ENCODE data around the gene KANK2. TPM values are rescaled to one million over a fixed set of nuclear protein-coding genes. Genes with fewer than 3 reads are reported as not detected.
A peak's percentile ranks its signal among the peaks of the same experiment; 100 is the strongest.

The KANK2 gene
- 317 and 438 TPM in 2 replicates for total RNA-seq
- polyA plus RNA-seq (2012) = 337 TPM

DNA sequence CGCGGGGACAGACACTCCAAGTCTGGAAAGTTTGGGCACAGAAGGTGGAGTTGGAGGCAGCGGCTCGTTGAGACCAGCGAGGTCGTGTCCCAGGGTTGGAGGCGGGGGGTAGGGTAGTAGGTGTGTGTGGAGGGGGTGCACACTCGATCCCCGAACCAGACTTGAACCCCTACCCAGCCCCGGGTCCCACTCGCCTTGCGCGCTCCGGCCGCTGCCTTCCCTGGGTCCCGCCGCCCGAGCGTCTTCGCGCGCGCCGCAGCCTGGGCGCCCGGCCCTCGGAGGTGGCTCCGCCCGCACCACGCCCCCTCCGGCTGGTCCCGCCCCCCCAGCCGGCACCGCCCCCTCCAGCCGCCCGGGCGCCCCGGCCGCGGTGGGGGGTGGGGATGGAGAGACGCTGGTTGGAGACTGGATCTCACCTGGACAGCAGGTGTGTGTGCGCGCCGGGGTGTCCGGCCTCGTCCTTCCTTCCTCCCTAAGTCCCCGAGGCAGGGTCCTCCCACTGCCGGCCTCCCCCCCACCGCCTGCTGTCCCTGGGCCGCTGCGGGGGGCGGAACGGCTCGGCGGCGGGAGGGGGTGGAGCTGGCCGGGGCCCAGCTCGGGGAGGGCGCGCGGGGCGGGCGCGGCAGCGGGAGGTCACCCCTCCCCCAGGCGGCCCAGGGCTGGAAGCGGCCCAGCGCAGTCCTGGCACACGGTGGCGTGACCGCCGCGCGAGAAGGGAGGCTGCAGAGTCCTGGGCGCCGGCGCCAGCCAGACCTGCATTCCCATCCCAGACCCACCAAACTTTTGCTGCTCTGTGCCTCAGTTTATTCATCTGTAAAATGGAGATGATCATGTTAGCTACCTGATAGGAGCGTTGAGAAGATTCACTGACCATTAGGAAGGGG, at the start of gene KANK2:
Gene KANK2 (minus strand): TSS at position 255 of the 884 bp plus-strand sequence. CDS start 3,034 bp downstream, outside the sequence.
- peak; percentile 82 for DNase-seq (ENCODE audit: low read depth)

DNA sequence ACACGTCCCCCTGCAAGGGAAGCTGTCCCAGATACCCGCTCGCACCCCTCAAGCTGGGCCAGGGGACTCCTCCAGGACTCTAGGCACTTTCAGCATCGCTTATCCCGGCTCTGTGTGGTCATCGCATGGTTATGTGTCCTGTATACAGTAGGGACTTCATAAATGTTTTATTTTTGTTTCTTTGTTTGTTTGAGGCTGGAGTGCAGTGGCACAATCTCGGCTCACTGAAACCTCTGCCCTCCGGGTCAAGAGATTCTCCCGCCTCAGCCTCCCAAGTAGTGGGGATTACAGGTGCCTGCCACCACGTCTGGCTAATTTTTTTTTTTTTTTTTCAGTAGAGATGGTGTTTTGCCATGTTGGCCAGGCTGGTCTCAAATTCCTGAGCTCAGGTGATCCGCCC, 49.6 kb upstream of the KANK2 start:
- no peak for DNase-seq (ENCODE audit: low read depth)

DNA sequence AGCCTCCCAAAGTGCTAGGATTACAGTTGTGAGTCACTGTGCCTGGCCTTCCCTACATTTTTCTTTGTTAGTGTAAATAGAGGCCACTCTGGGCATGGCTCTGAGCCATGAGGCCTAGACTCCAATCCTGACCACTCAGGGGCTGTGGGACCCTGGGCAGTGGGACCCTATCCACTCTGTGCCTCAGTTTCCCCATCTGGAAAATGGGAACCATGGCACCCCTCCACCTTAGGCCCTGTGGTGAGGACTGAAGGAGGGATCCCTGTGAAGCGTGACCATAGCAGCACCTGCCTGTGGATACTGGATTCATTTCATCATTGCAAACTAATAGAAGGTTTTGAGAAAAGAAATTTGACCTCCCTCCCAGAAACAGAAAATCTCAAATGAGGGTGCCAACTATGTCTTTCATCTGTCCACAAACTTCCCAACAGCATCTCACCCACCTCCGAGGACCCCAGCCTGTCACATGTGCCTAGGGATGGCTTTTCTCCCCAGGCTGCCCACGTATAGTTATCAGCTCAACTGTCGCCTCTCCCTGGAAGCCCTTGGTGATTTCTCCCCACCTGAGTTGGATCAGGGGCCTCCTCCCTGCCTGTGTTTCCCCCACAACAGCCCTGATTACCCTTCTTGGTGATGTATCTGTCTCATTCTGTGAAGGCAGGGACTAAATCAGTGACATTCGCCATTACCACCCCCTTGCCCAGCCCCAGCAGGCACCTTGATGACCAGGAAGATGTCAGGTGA, 47.7 kb upstream of the KANK2 start:
- no peak for DNase-seq (ENCODE audit: low read depth)

DNA sequence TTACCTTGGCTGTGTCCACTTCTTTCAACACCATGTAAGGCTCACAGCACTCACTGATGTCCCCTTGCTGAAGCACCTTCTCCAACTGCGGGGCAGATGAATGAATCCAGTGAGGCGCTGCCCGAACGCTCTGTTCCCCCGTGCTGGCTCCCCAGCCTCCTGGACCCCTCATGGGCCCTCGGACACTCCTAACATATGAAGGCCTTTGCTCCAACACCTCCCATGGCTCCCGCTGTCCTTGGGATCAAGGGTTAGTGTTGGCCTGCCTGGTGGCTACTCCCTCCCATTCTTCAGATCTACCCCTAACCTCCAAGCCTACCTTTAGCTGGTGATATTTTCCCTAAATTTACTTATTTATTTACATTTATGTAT, 46.4 kb upstream of the KANK2 start:
- DNase-seq (ENCODE audit: low read depth) = no peak

DNA sequence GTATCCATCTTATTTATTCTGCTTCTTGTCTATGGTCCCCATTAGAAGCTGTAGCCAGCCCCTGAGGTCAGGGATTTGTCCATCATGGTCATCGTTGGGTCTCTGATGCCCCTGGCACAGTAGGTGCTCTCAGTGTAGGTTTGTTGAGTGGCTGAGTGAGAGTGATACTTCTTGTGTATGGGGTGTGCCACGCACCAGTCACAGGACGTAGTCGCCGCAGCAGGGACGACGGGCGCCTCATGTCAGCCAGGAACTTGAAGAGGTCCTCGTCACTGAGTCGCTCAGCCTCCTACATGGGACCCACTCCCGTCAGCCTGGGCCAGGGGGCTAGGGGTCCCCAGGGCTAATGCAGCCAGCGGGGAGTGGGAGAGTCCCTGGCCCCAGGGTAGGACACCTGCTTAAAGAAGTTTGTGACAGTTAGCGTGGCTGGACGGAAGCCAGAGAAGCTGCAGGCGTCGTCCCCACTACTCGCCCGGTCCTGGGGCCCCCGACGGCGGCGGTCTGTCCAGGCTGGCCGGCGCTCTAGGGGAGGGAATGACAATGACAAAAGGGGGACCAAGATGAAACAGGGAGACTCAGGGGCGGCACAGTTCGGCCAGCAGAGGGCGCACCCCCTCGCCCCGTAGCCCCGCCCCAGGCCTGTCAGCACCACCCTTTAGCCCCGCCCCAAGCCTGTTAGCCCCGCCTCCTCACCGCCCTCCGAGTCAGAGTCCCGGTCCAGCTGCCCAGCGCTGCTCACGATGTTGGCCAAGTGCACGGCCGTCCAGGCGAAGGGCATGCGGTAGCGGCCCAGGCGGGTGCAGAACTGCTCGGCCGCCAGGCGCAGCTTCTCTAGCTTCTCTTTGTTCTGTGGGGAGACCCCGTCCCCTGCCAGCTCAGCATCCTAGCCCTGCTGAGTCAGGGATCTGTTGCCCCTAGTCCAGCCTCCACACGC, 45.8 kb upstream of the KANK2 start:
- DNase-seq (ENCODE audit: low read depth) = peak; percentile 65

DNA sequence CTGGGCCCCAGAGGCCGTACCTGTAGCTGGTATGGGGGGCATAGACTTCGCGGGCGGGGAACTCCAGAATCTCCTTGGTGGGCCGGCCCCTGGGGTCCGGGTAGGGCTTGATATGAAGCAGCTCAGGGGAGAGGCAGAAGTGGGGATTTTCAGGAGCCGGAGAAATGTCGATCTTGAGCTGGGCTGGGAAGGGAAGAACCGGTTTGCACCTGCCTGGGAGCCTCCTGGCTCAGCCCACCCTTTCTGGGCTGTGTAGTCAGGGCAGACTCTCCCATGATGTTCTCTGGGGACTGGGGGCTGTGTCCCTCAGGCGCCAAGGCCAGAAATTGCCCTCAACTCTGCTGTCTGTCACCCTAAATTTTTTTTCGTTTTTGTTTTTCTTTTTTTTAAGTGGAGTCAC, 44.7 kb upstream of the KANK2 start:
- no peak for DNase-seq (ENCODE audit: low read depth)

DNA sequence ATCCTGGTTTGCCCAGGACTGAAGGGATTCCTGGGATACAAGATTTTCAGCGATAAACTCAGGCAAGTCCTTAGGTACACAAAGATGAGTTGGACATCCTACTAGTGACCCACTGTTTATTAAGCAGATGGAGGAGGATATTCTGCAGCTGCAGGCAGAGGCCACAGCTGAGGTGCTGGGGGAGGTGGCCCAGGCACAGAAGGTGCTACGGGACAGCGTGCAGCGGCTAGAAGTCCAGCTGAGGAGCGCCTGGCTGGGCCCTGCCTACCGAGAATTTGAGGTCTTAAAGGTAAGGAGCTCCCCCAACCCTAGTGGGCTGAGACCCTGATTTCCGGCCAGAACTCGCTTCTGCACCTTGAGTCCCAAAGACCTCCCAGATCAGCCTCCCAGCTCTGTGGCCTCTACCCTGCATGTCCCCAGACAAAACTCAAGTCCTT, 42.7 kb upstream of the KANK2 start:
- DNase-seq (ENCODE audit: low read depth) = no peak

DNA sequence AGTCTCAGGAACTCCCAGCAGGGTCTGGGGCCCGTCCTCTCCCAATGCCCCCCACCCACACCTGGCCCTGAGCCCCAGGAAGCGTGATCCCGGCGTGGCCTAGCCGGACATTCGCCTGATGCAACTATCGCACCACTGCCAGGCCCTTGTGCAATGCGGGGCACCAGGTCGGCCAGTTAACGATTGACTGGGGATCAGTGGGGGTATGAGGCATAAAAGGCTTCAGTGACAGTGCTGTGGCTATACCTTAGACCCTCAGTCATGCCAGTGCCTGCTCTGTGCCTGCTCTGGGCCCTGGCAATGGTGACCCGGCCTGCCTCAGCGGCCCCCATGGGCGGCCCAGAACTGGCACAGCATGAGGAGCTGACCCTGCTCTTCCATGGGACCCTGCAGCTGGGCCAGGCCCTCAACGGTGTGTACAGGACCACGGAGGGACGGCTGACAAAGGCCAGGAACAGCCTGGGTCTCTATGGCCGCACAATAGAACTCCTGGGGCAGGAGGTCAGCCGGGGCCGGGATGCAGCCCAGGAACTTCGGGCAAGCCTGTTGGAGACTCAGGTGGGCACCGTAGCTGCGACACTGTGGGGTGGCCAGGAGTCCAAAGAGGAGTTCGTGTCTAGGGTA, 42.1 kb upstream of the KANK2 start, which contains the start of gene ANGPTL8:
Gene ANGPTL8 (plus strand): TSS at position 243 of the 624 bp plus-strand sequence. CDS start 19 bp downstream, at position 262.
- DNase-seq (ENCODE audit: low read depth) = no peak

DNA sequence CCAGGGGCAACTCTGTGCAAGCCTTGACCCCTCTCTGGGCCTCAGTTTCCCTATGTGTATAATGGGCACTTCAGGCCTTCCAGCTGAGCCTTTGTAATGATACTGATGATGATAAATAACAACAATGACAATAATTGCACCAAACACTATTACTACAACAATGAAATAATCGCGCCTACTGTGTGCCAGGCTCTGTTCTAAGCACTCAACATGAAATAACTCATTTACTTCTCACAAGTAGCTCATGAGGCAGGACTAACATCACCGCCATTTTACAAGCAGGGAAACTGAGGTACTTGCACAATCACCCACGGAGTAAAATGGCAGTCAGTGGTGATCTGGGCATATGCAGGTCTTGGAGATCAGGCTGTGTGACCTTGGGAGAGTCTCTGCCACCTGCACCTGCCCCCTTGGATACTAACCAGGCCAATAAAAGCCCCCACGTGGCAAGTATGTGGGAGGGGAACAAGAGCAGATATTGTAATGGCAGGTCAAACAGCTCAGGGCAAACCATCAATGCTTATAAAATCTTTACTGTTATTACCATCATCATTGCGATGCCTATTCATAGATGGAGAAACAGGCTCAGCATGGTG, 41.5 kb upstream of the KANK2 start:
- no peak for DNase-seq (ENCODE audit: low read depth)

DNA sequence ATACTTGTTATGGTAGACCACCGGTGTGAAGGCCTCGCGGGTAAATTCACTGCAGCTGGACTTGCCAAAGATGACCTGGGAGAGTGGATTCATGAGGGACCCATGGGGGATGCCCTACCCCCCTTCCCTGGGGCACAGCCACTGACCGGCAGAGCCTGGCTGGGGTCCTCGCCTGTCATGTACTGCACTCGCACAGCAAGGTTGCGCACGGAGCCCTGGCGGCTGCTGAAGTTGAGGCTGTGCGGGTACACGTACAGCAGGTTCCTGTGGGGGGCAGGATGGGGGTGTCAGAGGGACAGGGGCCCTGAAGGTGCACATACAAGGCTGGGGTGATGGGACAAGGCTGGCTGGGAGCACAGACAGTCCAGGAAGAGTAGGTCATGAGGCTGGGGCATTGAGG, 40.7 kb upstream of the KANK2 start:
- DNase-seq (ENCODE audit: low read depth) = no peak

DNA sequence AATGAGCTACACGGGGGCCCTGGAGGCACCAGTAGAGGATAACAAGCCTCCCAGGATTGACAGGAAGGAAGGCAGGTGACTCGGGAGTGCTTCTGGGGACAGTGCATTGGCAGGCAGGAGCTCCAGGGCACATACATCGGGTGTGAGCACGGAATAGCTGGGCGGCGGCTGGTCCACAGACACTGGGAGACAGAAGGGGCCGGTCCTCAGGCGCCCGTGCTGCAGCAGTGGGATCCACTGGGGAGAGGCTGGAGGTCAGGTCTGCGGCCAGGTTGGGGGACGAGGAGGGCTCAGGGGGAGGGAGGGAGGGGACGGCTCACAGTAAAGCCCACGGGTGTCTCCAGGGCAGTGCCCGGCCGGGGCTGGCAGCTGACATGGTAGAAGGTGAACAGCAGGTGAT, 40.0 kb upstream of the KANK2 start:
- no peak for DNase-seq (ENCODE audit: low read depth)

DNA sequence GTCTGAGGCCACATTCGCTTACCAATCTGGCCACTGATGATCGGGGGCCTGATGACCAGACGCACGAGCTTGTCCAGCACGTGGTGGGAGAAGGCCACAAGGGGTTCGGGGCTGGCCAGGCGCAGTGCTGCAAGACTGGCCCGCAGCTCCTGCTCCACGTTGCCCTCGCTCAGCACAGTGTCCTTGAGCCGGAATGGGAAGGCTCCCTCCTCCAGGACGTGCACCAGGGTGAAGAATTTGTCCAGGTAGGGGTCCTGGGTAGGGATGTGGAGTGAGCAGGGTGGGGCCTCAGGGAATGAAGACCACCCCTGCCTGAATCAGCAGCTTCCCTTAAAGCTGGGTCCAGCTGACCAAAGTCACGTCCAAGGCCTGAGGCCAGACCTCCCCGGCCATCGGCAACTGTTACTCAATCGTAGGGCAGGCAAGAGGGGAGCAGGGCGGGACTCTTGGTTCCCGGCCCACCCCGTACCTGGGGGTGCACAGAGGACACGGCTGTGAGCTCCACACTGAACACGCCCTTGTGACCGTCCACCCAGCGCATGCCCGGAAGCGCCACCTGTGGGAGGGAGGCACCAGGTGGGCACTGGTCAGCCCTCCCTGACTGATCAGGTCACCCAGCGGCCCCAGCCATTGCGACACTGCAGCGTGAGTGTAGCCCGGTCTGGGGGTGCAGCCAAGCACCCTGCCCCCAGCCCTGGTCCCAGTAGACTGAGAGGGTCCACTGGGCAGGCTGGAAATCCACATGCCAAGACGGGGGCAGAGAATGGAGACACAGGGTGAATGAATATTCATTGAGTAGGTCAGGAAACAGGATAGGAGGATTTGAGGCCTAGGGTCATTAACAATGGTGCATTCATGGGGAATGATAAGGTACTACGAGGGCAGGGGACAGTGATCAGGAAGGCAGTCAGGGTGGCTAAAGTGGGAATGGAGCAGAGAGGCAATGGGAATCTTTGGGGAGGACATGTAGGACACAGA, 39.3 kb upstream of the KANK2 start:
- no peak for DNase-seq (ENCODE audit: low read depth)

DNA sequence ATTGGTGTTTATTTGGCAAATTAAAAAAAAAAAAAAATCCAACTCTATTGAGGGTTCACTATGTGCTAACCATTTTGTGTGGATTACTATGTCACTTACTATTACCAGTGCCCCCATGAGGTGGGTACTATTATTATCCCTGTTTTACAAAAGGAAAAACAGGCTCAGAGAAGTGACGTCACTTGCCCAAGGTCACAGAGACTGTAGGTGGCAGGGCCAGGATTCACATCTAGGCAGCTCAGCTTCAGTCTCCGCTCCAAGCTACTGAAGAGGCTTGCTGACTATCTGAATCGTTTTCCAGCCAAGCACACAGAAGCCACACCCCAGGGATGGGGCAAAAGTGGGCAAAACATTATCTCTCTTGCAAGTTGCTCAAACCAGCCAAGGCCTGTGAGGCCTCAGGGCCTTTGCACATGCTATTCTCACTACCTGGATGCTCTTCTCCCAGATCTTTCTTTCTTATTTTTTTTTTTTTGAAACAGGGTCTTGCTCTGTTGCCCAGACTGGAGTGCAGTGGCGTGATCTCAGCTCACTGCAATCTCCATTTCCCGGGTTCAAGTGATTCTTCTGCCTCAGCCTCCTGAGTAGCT, 37.2 kb upstream of the KANK2 start:
- DNase-seq (ENCODE audit: low read depth) = no peak

DNA sequence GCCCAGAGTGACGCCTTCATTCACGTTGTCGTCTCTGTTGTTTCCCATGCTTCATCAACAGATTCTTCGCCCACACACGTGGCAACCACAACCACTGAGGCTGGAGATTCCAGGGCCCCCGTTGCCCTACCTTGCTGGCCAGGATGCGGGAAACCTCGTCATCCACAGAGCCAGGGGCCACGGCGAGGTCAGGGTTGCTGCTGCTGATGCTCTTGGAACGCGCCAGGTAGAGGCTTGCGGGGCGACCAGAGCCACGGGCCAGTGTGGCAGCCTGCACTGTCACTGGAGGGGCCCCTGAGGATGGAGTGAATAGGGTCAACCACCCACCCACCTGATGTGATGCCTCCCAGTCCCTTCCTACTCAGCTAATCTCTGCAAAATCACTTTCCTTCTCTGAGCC, 35.7 kb upstream of the KANK2 start:
- DNase-seq (ENCODE audit: low read depth) = no peak

DNA sequence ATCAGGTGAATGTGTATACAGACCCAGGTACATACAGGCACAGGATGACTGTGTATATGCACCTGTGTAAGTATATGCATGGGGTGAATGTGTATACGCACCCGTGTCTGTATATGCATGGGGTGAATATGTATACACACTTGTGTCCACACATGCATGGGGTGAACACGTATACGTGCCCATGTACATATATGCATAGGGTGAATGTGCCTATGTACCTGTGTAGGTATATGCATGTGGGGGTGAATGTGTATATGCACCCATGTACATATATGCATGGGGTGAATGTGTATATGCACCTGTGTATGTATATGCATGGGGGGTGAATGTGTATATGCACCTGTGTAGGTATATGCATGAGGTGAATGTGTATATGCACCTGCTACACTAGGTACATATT, 35.2 kb upstream of the KANK2 start:
- no peak for DNase-seq (ENCODE audit: low read depth)

DNA sequence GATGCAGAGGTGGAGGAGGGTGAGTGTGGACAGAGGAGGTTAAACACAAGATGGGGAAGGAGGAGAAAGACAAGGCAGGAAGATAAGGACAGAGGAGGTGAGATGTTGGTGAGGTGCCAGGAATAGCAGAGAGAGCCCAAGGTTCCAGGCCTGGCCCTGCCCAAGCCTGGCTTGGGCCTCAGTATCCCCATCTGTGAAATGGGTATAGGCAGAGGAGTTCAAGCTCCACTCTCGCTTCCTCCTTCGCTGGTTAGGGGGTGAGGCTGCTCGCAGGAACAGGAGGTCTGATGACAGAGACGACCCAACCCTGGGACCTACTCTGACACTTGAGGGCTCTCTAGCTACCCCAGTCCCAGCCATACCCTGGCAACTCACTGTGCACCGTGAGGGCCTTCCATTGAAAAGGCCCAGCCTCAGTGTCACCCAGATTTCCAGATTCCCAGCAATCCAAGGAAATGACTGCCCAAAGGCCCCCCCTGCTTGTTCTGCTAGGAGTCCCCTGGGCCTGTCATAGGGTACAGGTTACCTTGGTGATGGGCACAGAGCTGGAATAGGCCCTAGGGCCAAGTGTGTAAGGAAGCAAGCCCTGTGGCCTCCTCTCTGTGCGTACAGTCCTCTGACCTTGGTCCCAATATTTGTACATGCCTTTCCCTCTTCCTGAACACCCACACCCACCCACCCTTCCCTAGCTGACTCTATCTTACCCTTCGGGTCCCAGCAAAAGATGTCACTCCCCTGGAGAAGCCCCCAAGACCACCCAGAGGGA, 33.5 kb upstream of the KANK2 start:
- no peak for DNase-seq (ENCODE audit: low read depth)

DNA sequence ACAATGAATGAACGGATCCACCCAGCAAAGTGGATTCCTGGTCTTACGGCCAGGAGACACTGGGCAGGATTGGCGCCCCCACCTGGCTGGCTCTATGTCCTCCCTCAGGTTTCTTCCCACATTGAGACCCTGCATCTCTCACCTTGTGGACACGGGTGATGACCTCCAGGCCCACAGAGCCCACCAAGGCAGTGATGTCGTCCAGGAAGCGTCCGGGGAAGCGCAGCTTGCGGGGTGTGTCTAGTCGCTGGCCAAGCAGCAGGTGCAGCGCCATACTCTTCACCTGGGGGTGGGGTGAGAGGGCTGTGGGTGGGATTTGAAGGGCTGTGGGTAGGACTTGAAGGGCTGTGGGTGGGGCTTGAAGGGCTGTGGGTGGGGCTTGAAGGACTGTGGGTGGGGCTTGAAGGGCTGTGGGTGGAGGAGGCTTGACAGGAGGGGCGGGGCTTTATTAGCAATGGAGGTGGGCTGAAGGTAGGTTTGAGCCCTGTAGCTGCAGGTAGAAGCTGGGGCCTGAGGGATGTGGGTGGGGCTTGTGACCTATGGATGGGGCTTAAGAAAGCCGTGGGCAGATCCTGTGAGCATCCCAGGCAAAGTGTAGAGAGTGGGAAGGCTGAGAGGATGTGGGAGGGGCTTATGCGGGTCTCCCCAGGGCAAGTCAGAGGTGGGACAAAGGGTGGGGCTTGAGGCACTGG, 30.0 kb upstream of the KANK2 start:
- DNase-seq (ENCODE audit: low read depth) = no peak

Data from myocyte (in vitro differentiated cells).